B cell (primary cell): ENCODE measurements around the gene HHAT. TPM values are rescaled to one million over a fixed set of nuclear protein-coding genes. Genes with fewer than 3 reads are reported as not detected.

ENCODE experiments used
- ATAC-seq: fragments of 200-7000 bp; cut with Tn5 transposase; one replicate; pipeline ENCODE4 v1.10.0; 2021; ENCODE audit warnings: low read depth, mild to moderate bottlenecking, moderate number of reproducible peaks, moderate library complexity
- CTCF ChIA-PET: fragments of 350-600 bp; sonication (Branson Sonifier 250); formaldehyde crosslinking; loops from one replicate; lab custom pipeline; 2021; ENCODE audit warnings: antibody characterized with exemption, inconsistent platforms; lab: Charles Lee
- POLR2A ChIA-PET: fragments of 350-600 bp; sonication (Branson Sonifier 250); formaldehyde crosslinking; loops from one replicate; lab custom pipeline; 2021; ENCODE audit warnings: antibody characterized with exemption; lab: Charles Lee
- DNase-seq: peaks from one replicate; pipeline ENCODE4 v3.0.0; 2013
- H2AFZ ChIP-seq: 2 replicates; pipeline ENCODE4 v1.6.1; 2012; ENCODE audit warnings: mild to moderate bottlenecking, low read depth, low read length; ENCODE audit not compliant: insufficient read depth, poor library complexity, severe bottlenecking
- H3K27ac ChIP-seq, 2 donors: 1 replicate in 1 of 2; 2 replicates in 1 of 2; pipeline ENCODE4 v1.5.1; 2012 to 2013; ENCODE audit warnings: low read length in 2 of 2, mild to moderate bottlenecking in 2 of 2, moderate library complexity in 1 of 2
- H3K27me3 ChIP-seq, 4 experiments: fragments of 200-600 bp in 1 of 4; sonication (generic) in 1 of 4; replicated peaks in 1 of 4; 1 replicate in 2 of 4; 2 replicates in 2 of 4; pipeline versions ENCODE4 v1.6.1 to v1.7.0; 2013 to 2016; ENCODE audit warnings: low read length in 3 of 4, mild to moderate bottlenecking in 2 of 4, mixed read lengths in 1 of 4, moderate library complexity in 1 of 4; ENCODE audit not compliant: insufficient read depth in 4 of 4, control insufficient read depth in 3 of 4; ENCODE audit errors: control extremely low read depth in 1 of 4
- H3K36me3 ChIP-seq, 2 experiments: replicated peaks in 1 of 2; 1 replicate in 1 of 2; 2 replicates in 1 of 2; pipeline versions ENCODE4 v1.6.1 to v1.7.1; 2013; ENCODE audit warnings: low read length in 1 of 2; ENCODE audit not compliant: insufficient read depth in 2 of 2, control insufficient read depth in 1 of 2; ENCODE audit errors: control extremely low read depth in 1 of 2, extremely low read depth in 1 of 2
- H3K4me1 ChIP-seq, 2 donors: fragments of 200-600 bp in 1 of 2; sonication (generic) in 1 of 2; 1 replicate in 1 of 2; 2 replicates in 1 of 2; pipeline versions ENCODE4 v1.5.1 to v1.6.1; 2013 to 2017; ENCODE audit warnings: low read length in 2 of 2; ENCODE audit not compliant: control insufficient read depth in 2 of 2, insufficient read depth in 2 of 2
- H3K4me2 ChIP-seq: replicated peaks from 2 replicates; pipeline ENCODE3; 2012; ENCODE audit warnings: mild to moderate bottlenecking, low read depth, low read length; ENCODE audit not compliant: poor library complexity, severe bottlenecking
- H3K4me3 ChIP-seq, 5 experiments: fragments of 200-600 bp in 1 of 5; sonication (generic) in 1 of 5; 1 replicate in 3 of 5; 2 replicates in 2 of 5; pipeline versions ENCODE4 v1.5.1 to v1.7.0; 2011 to 2016; ENCODE audit warnings: low read length in 4 of 5, mild to moderate bottlenecking in 4 of 5, low read depth in 2 of 5, control low read depth in 1 of 5, moderate library complexity in 1 of 5; ENCODE audit not compliant: insufficient read depth in 1 of 5; ENCODE audit errors: control extremely low read depth in 1 of 5, extremely low read depth in 1 of 5
- H3K79me2 ChIP-seq: fragments of 200-600 bp; sonication (generic); one replicate; pipeline ENCODE4 v1.6.0; 2016; ENCODE audit warnings: low read length; ENCODE audit not compliant: control insufficient read depth, insufficient read depth
- H3K9ac ChIP-seq: fragments of 200-600 bp; sonication (generic); 2 replicates; pipeline ENCODE4 v1.6.1; 2017; ENCODE audit warnings: mild to moderate bottlenecking, low read length, moderate library complexity
- H3K9me3 ChIP-seq, 3 donors: one replicate each; pipeline versions ENCODE4 v1.6.1 to v1.7.1; 2013; ENCODE audit warnings: low read length in 2 of 3; ENCODE audit not compliant: control insufficient read depth in 2 of 3, insufficient read depth in 1 of 3; ENCODE audit errors: control extremely low read depth in 1 of 3
- H4K20me1 ChIP-seq: 2 replicates; pipeline ENCODE4 v1.6.0; 2012; ENCODE audit warnings: mild to moderate bottlenecking, low read length; ENCODE audit not compliant: insufficient read depth, control insufficient read depth, poor library complexity, severe bottlenecking
- H3K27ac Mint-ChIP-seq: one replicate; pipeline ENCODE4 v1.8.0; 2021; ENCODE audit warnings: mixed read lengths
- H3K27me3 Mint-ChIP-seq: one replicate; pipeline ENCODE4 v1.8.0; 2021; ENCODE audit warnings: mixed read lengths
- H3K4me1 Mint-ChIP-seq: one replicate; pipeline ENCODE4 v1.8.0; 2021; ENCODE audit warnings: mixed read lengths
- H3K4me3 Mint-ChIP-seq: one replicate; pipeline ENCODE4 v1.8.0; 2021; ENCODE audit warnings: mixed read lengths
- H3K9me3 Mint-ChIP-seq: one replicate; pipeline ENCODE4 v1.8.0; 2022; ENCODE audit warnings: mixed read lengths; ENCODE audit not compliant: insufficient read depth
- EZH2 ChIP-seq: IDR thresholded peaks from 2 replicates; pipeline ENCODE4 v1.6.1; 2012; ENCODE audit warnings: borderline replicate concordance, low read depth, mild to moderate bottlenecking, moderate library complexity, low read length; ENCODE audit not compliant: insufficient read depth, poor library complexity, severe bottlenecking
- WGBS: methylation state at CpG from one replicate; pipeline ENCODE4 v1.1.5; 2013; ENCODE audit warnings: missing lambda C conversion rate; ENCODE audit not compliant: insufficient coverage; 5-methylcytosine and 5-hydroxymethylcytosine counted together
- intact Hi-C: fragments of 100-400 bp; cut with micrococcal nuclease; formaldehyde crosslinking; loops from one replicate; pipeline ENCODE4 v1.10.0; 2022
- polyA plus RNA-seq: library from polyadenylated mRNA; depleted of rRNA; stranded (reverse); fragments of >200 nt; gene quantifications from 2 replicates; pipeline ENCODE4 v1.2.3, GENCODE V29; 2012
- total RNA-seq, 2 donors: library from RNA; stranded (reverse); fragments of 120-200 nt in 1 of 2; gene quantifications; 1 replicate in 1 of 2; 2 replicates in 1 of 2; pipeline versions ENCODE4 v1.2.3 to v1.2.4, GENCODE V29; 2013 to 2022
- TF ChIP-seq, protein P1 (sequence below): fragments of 200-600 bp; IDR thresholded peaks from one replicate; pipeline ENCODE4 v1.8.0; 2022; ENCODE audit warnings: antibody characterized with exemption, mild to moderate bottlenecking

The HHAT gene
- total and polyA plus RNA-seq, 2 donors (not counting 1 experiment from before 2014, with no cell fraction given), result 4.0 to 28.2 TPM

DNA sequence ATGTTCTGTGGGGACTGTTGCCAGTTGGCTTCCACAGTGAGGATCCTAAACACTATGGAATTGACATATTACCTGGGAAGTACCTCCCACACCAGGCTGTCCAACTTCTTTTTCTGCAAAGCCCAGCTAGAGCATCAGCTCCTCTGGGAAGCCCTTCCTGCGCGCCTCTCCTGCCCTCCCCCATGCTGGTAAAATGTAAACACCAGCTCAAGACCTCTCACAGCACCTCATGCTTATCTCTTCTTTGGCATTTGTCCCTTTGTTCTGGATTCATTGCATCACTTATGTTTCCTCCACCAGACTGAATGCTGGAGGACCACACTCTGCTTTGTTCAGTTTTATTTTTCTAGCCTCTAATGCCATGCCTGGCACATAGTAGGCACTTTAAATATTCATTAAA, 172.1 kb downstream of the HHAT start:
- intact Hi-C loops, result no loop called here
- H3K9me3 ChIP-seq, result no peaks in the 10 kb centered on the region
- CTCF ChIA-PET, result interaction anchor here (0.9 kb wide), 1 partner anchor 9 kb away, joined by 3 read pairs; no protein-coding TSS in a partner anchor
- H3K27me3 ChIP-seq, result no peaks in the 10 kb centered on the region
- no peaks in the 10 kb centered on the region for H3K36me3 ChIP-seq
- POLR2A ChIA-PET, result no interaction called here
- Mint-ChIP-seq H3K27me3 (no peaks in the 10 kb centered on the region), H3K4me1 (no peaks in the 10 kb centered on the region), H3K9me3 (no peaks in the 10 kb centered on the region), H3K4me3 (no peak overlapping the region), H3K27ac (no peak overlapping the region)
- H3K79me2 ChIP-seq, result no peaks in the 10 kb centered on the region
- no peak overlapping the region for H3K4me2 ChIP-seq
- H3K4me1 ChIP-seq, result no peaks in the 10 kb centered on the region
- TF ChIP-seq, protein P1, sequence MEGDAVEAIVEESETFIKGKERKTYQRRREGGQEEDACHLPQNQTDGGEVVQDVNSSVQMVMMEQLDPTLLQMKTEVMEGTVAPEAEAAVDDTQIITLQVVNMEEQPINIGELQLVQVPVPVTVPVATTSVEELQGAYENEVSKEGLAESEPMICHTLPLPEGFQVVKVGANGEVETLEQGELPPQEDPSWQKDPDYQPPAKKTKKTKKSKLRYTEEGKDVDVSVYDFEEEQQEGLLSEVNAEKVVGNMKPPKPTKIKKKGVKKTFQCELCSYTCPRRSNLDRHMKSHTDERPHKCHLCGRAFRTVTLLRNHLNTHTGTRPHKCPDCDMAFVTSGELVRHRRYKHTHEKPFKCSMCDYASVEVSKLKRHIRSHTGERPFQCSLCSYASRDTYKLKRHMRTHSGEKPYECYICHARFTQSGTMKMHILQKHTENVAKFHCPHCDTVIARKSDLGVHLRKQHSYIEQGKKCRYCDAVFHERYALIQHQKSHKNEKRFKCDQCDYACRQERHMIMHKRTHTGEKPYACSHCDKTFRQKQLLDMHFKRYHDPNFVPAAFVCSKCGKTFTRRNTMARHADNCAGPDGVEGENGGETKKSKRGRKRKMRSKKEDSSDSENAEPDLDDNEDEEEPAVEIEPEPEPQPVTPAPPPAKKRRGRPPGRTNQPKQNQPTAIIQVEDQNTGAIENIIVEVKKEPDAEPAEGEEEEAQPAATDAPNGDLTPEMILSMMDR, result no peak
- TF ChIP-seq EZH2, result no peak
- ATAC-seq (no peak), DNase-seq (no peak)
- no peak overlapping the region for H3K27ac ChIP-seq
- no peak overlapping the region for H2AFZ ChIP-seq
- WGBS, result 100% methylated on average over 2 of the region's 2 CpGs
- no peaks in the 10 kb centered on the region for H4K20me1 ChIP-seq
- H3K4me3 ChIP-seq, result no peak overlapping the region
- no peak overlapping the region for H3K9ac ChIP-seq

DNA sequence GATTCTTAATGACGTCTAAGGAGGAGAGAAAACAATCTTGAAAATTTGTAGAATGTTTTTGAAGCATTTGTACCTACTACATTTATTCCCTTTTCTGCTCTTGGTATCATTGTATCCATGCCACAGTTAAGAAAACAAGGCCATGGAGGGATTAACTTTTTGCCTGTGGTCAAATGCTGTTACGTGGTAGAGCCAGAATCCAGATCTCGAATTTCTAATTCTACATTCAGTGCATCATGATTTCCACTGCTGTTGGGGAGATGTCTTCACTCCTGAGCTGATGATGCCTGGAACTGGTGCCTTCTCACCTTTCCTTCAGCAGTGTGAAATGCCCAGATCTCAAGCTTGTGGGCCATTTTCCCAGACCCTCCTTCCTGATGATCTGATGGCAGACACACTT, 175.6 kb downstream of the HHAT start:
- DNase-seq (no peak), ATAC-seq (no peak)
- Mint-ChIP-seq H3K9me3 (no peaks in the 10 kb centered on the region), H3K4me1 (no peaks in the 10 kb centered on the region), H3K4me3 (no peak overlapping the region), H3K27me3 (no peaks in the 10 kb centered on the region), H3K27ac (no peak overlapping the region)
- Histone ChIP-seq H3K4me2 (no peak overlapping the region), H4K20me1 (no peaks in the 10 kb centered on the region), H3K36me3 (no peaks in the 10 kb centered on the region), H3K9ac (no peak overlapping the region), H3K4me1 (no peaks in the 10 kb centered on the region), H3K27me3 (no peaks in the 10 kb centered on the region), H3K9me3 (no peaks in the 10 kb centered on the region), H2AFZ (no peak overlapping the region), H3K4me3 (no peak overlapping the region), H3K79me2 (no peaks in the 10 kb centered on the region), H3K27ac (no peak overlapping the region)
- no peak for TF ChIP-seq EZH2
- TF ChIP-seq, protein P1, result no peak
- WGBS, result no CpG with 5 or more reads among the region's 3 CpGs
- ChIA-PET POLR2A (no interaction called here), CTCF (no interaction called here)
- intact Hi-C loops, result no loop called here
